ENCODE measurements around the gene RDH5. TPM values are rescaled to one million over a fixed set of nuclear protein-coding genes. Genes with fewer than 3 reads are reported as not detected.

RDH5 gene
- total RNA-seq, 1 experiment from 2014 or later = 5.8 TPM

- no peak for TF ChIP-seq GTF2I (CRISPR knock-in tag; conservative IDR thresholded peaks at IDR 0.05)
- no peak for TF ChIP-seq ZNF532 (CRISPR knock-in tag; IDR thresholded peaks at IDR 0.05; ENCODE audit: borderline replicate concordance)
- no peak for TF ChIP-seq ZNF281 (CRISPR knock-in tag; IDR thresholded peaks at IDR 0.05)
- TF ChIP-seq ZNF263 (CRISPR knock-in tag; IDR thresholded peaks at IDR 0.05; ENCODE audit: low read depth) = no peak
- no peak for TF ChIP-seq MYBL2 (CRISPR knock-in tag; IDR thresholded peaks at IDR 0.05)
These were observed 32.4 kb upstream of the RDH5 start (continued) for GRCh38 chr12:55687746-55688145.

GRCh38 chr12:55688716-55689655, 31.2 kb upstream of the RDH5 start:
- DNase-seq (ENCODE audit: low spot score) (no peak), ATAC-seq (no peak)
- Mint-ChIP-seq H3K36me3 (peaks cover 21% of the 10 kb centered on the region), H3K9me3 (no peaks in the 10 kb centered on the region), H3K4me1 (no peaks in the 10 kb centered on the region), H3K27ac (no peak overlapping the region), H3K27me3 (ENCODE audit: low read depth) (no peaks in the 10 kb centered on the region; the same call in 1 of the 2 replicates), H3K4me3 (no peak overlapping the region)
- POLR2A ChIA-PET = interaction anchor here (0.6 kb wide), 1 partner anchor 659 kb away, joined by 3 read pairs; no protein-coding TSS in a partner anchor
- CTCF ChIA-PET = no interaction called here
- TF ChIP-seq ZNF121 (CRISPR knock-in tag; IDR thresholded peaks at IDR 0.05) (no peak), ATF3 (CRISPR knock-in tag; conservative IDR thresholded peaks at IDR 0.05) (no peak), AFF4 (CRISPR knock-in tag; IDR thresholded peaks at IDR 0.05; ENCODE audit: borderline replicate concordance) (no peak), CREM (CRISPR knock-in tag; IDR thresholded peaks at IDR 0.05) (no peak), IRF1 (CRISPR knock-in tag; IDR thresholded peaks at IDR 0.05) (no peak), ESRRA (CRISPR knock-in tag; IDR thresholded peaks at IDR 0.05; ENCODE audit: borderline replicate concordance) (no peak), FOXJ3 (CRISPR knock-in tag; IDR thresholded peaks at IDR 0.05; ENCODE audit: borderline replicate concordance) (no peak), CREB1 (CRISPR knock-in tag; IDR thresholded peaks at IDR 0.05) (no peak), ELF4 (CRISPR knock-in tag; IDR thresholded peaks at IDR 0.05; ENCODE audit: low read depth) (no peak), ZNF416 (CRISPR knock-in tag; IDR thresholded peaks at IDR 0.05) (no peak)

All from WTC11 (cell line).